SK-N-SH (cell line): ENCODE measurements around the gene THAP7. TPM values are rescaled to one million over a fixed set of nuclear protein-coding genes. Genes with fewer than 3 reads are reported as not detected.

Experiments used
- CTCF ChIA-PET: fragments of 300-600, 350-600 bp; formaldehyde crosslinking; extraction: SDS; loops from one replicate; lab custom pipeline; 2021; lab: Yijun Ruan, JAX
- POLR2A ChIA-PET: fragments of 350-600 bp; sonication (Branson Sonifier 250); formaldehyde crosslinking; extraction: SDS; loops from one replicate; lab custom pipeline; 2020; ENCODE audit warnings: antibody characterized with exemption, inconsistent platforms; lab: Yijun Ruan, JAX
- DNase-seq: peaks from one replicate; pipeline ENCODE4 v3.0.0; 2012
- H2AFZ ChIP-seq: fragments of 200-600 bp; sonication (generic); 2 replicates; pipeline ENCODE4 v1.8.1; 2016; ENCODE audit warnings: antibody characterized with exemption, mild to moderate bottlenecking, low read depth
- H3F3A ChIP-seq: fragments of 200-600 bp; sonication (generic); replicated peaks from 2 replicates; pipeline ENCODE3; 2016; ENCODE audit warnings: antibody characterized with exemption, mild to moderate bottlenecking; ENCODE audit not compliant: insufficient read depth
- H3K27ac ChIP-seq, 2 experiments: fragments of 200-500 bp in 1 of 2; fragments of 200-600 bp in 1 of 2; sonication (Bioruptor generic) in 1 of 2; sonication (generic), shearing (Covaris generic) in 1 of 2; 2 replicates each; pipeline versions ENCODE4 v1.5.1 to v1.6.1; 2014 to 2016; ENCODE audit warnings: low read depth in 2 of 2, inconsistent platforms in 1 of 2, low read length in 1 of 2, mild to moderate bottlenecking in 1 of 2, mixed read lengths in 1 of 2
- H3K27me3 ChIP-seq: fragments of 200-600 bp; sonication (generic), shearing (Covaris generic); 2 replicates; pipeline ENCODE4 v1.6.1; 2016; ENCODE audit warnings: mixed run types; ENCODE audit not compliant: insufficient read depth
- H3K36me3 ChIP-seq, 2 experiments: fragments of 200-500 bp in 1 of 2; fragments of 200-600 bp in 1 of 2; sonication (Bioruptor generic) in 1 of 2; sonication (generic) in 1 of 2; replicated peaks in 1 of 2; 2 replicates each; pipeline versions ENCODE3 to v1.5.1; 2014 to 2016; ENCODE audit warnings: low read length in 1 of 2, mild to moderate bottlenecking in 1 of 2; ENCODE audit not compliant: insufficient read depth in 2 of 2, control insufficient read depth in 1 of 2
- H3K4me1 ChIP-seq, 2 experiments: fragments of 200-500 bp in 1 of 2; fragments of 200-600 bp in 1 of 2; sonication (Bioruptor generic) in 1 of 2; sonication (generic), shearing (Covaris generic) in 1 of 2; 2 replicates each; pipeline versions ENCODE4 v1.5.1 to v1.6.1; 2014 to 2016; ENCODE audit warnings: low read depth in 1 of 2, low read length in 1 of 2, mixed run types in 1 of 2; ENCODE audit not compliant: insufficient read depth in 2 of 2, control insufficient read depth in 1 of 2
- H3K4me2 ChIP-seq: fragments of 200-600 bp; sonication (generic), shearing (Covaris generic); 2 replicates; pipeline ENCODE4 v1.6.1; 2017; ENCODE audit warnings: mixed run types
- H3K4me3 ChIP-seq, 2 experiments: fragments of 200-500 bp in 1 of 2; fragments of 200-600 bp in 1 of 2; sonication (Bioruptor generic) in 1 of 2; sonication (generic), shearing (Covaris generic) in 1 of 2; 2 replicates each; pipeline versions ENCODE4 v1.5.1 to v1.8.1; 2014 to 2016; ENCODE audit warnings: low read depth in 2 of 2, inconsistent platforms in 1 of 2, low read length in 1 of 2, mild to moderate bottlenecking in 1 of 2, mixed read lengths in 1 of 2, moderate library complexity in 1 of 2
- H3K79me2 ChIP-seq: fragments of 200-600 bp; sonication (generic); 2 replicates; pipeline ENCODE4 v1.8.1; 2017; ENCODE audit warnings: mild to moderate bottlenecking; ENCODE audit not compliant: insufficient read depth
- H3K9ac ChIP-seq: fragments of 200-600 bp; sonication (generic); 2 replicates; pipeline ENCODE4 v1.6.1; 2017; ENCODE audit warnings: mixed run types
- H3K9me2 ChIP-seq: fragments of 200-600 bp; sonication (generic); 2 replicates; pipeline ENCODE4 v1.6.1; 2017; ENCODE audit warnings: mixed run types
- H3K9me3 ChIP-seq: fragments of 200-600 bp; sonication (generic); 2 replicates; pipeline ENCODE4 v1.6.1; 2017; ENCODE audit warnings: mixed run types, mild to moderate bottlenecking, moderate library complexity
- H4K20me1 ChIP-seq: fragments of 200-600 bp; sonication (generic); 2 replicates; pipeline ENCODE4 v1.6.1; 2017; ENCODE audit warnings: mild to moderate bottlenecking, mixed run types; ENCODE audit not compliant: insufficient read depth
- ELF1 ChIP-seq: IDR thresholded peaks from 2 replicates; pipeline ENCODE4 v1.4.0; 2012
- EZH2phosphoT487 ChIP-seq: fragments of 200-600 bp; sonication (generic); IDR thresholded peaks from 2 replicates; pipeline ENCODE4 v1.6.1; 2017; ENCODE audit warnings: low read depth, mixed run types, mild to moderate bottlenecking, antibody characterized with exemption, moderate library complexity, borderline replicate concordance
- FOSL2 ChIP-seq: IDR thresholded peaks from 2 replicates; pipeline ENCODE4 v1.4.0; 2012; ENCODE audit warnings: low read depth, mild to moderate bottlenecking, moderate library complexity, borderline replicate concordance
- FOXJ3 ChIP-seq: sonication (generic); formaldehyde crosslinking; IDR thresholded peaks from 2 replicates; pipeline ENCODE4 v1.5.1; 2020; ENCODE audit warnings: mild to moderate bottlenecking, missing genetic modification reagents
- GABPA ChIP-seq: IDR thresholded peaks from 2 replicates; pipeline ENCODE4 v1.4.0; 2012; ENCODE audit warnings: low read depth, mild to moderate bottlenecking
- GATA2 ChIP-seq: sonication (generic); formaldehyde crosslinking; IDR thresholded peaks from 2 replicates; pipeline ENCODE4 v1.5.0; 2020; ENCODE audit warnings: mild to moderate bottlenecking, missing genetic modification reagents
- JUND ChIP-seq: IDR thresholded peaks from 2 replicates; pipeline ENCODE4 v1.4.0; 2012
- MXI1 ChIP-seq: IDR thresholded peaks from 2 replicates; pipeline ENCODE4 v1.6.1; 2012; ENCODE audit warnings: mild to moderate bottlenecking, low read depth, low read length, improper control_type of control experiment
- POLR2AphosphoS5 ChIP-seq: IDR thresholded peaks from 2 replicates; pipeline ENCODE4 v1.6.1; 2012; ENCODE audit warnings: low read depth, low read length
- RAD21 ChIP-seq: IDR thresholded peaks from 2 replicates; pipeline ENCODE4 v1.6.1; 2012; ENCODE audit warnings: mild to moderate bottlenecking, low read length
- RCOR1 ChIP-seq: fragments of 150-350 bp; IDR thresholded peaks from 2 replicates; pipeline ENCODE4 v1.6.1; 2017; ENCODE audit warnings: antibody characterized with exemption, low read length
- RXRA ChIP-seq: IDR thresholded peaks from 2 replicates; pipeline ENCODE4 v1.4.0; 2012; ENCODE audit warnings: low read depth, mild to moderate bottlenecking, borderline replicate concordance
- SIN3A ChIP-seq: IDR thresholded peaks from 2 replicates; pipeline ENCODE4 v1.6.1; 2012; ENCODE audit warnings: low read depth, mild to moderate bottlenecking, low read length, moderate library complexity, borderline replicate concordance
- SMC3 ChIP-seq: IDR thresholded peaks from 2 replicates; pipeline ENCODE4 v1.6.1; 2012; ENCODE audit warnings: low read depth, low read length, improper control_type of control experiment
- TAF1 ChIP-seq: IDR thresholded peaks from 2 replicates; pipeline ENCODE4 v1.6.1; 2012; ENCODE audit warnings: low read depth, mild to moderate bottlenecking, low read length, moderate library complexity, borderline replicate concordance
- ZBTB33 ChIP-seq: IDR thresholded peaks from 2 replicates; pipeline ENCODE4 v1.4.0; 2012; ENCODE audit warnings: low read depth, borderline replicate concordance
- WGBS: methylation state at CpG from one replicate; pipeline ENCODE4 v1.1.6; 2017; ENCODE audit warnings: low lambda C conversion rate; 5-methylcytosine and 5-hydroxymethylcytosine counted together
- polyA plus RNA-seq, 3 experiments: library from polyadenylated mRNA; depleted of rRNA; stranded (reverse); fragments of >200 nt; gene quantifications; 2 replicates each; pipeline ENCODE4 v1.2.3, GENCODE V29; 2012
- TF ChIP-seq, protein P1 (sequence below): fragments of 150-350 bp; IDR thresholded peaks from 2 replicates; pipeline ENCODE4 v1.6.1; 2017; ENCODE audit warnings: antibody characterized with exemption, low read length, low read depth, borderline replicate concordance
- TF ChIP-seq, protein P2 (sequence below): fragments of 150-350 bp; IDR thresholded peaks from 2 replicates; pipeline ENCODE4 v1.6.1; 2016; ENCODE audit warnings: mild to moderate bottlenecking, low read depth, low read length
- TF ChIP-seq, protein P3 (sequence below): IDR thresholded peaks from 2 replicates; pipeline ENCODE4; 2012

The THAP7 gene
- polyA plus RNA-seq, 1 of the 3 experiments (the other 2 are of a cell fraction) = 32.0 TPM

DNA sequence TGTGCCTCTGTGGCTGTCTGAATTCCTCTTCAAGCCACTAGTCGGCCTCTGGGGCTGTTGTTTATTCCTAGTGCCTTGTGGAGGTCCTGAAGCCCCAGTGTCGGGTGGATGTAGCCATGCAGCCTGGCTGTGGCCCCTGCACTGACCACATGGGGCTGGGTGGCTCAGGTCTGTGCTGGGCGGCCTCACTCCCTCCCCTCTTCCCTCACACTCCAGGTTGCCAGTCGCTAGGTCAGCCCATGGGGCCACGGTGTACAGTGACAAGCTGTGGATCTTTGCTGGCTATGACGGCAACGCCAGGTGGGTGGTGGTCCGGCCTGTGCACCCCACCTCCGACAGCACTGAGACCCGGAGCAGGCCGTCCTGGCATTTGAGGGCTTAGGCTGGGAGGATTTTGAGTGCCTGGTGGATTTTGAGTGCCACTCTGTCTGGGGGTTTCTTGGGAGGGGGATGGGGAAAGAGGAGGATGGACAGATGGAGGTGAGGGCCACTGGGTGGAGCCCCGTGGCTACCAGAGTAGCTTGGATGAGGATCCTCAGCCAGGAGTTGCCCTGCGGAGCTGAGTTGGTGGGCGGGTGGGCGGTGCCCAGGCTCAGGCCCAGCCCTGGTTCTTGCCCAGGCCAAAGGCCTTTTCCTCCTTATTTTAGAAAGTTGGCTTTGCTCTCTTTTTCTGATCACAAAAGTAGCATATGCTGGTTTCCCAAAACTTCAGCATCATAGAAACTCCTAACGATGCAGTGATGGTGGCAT is 13.2 kb downstream of the THAP7 start:
- H3K36me3 ChIP-seq = peaks cover 16 to 65% of the 10 kb centered on the region in 2 experiments
- peaks cover under 1 to 1% of the 10 kb centered on the region in 2 experiments; a peak in 1 of 4 replicates for H3K4me1 ChIP-seq
- DNase-seq = no peak
- no peak overlapping the region for H3K4me3 ChIP-seq
- WGBS = 85% methylated on average over 5 of the region's 16 CpGs
- H3K4me2 ChIP-seq = no peak overlapping the region
- H2AFZ ChIP-seq = no peak overlapping the region
- no peaks in the 10 kb centered on the region for H3K9me2 ChIP-seq
- TF ChIP-seq ZBTB33 = no peak
- TF ChIP-seq, protein P1, sequence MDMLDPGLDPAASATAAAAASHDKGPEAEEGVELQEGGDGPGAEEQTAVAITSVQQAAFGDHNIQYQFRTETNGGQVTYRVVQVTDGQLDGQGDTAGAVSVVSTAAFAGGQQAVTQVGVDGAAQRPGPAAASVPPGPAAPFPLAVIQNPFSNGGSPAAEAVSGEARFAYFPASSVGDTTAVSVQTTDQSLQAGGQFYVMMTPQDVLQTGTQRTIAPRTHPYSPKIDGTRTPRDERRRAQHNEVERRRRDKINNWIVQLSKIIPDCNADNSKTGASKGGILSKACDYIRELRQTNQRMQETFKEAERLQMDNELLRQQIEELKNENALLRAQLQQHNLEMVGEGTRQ = no peak
- no peak for TF ChIP-seq SMC3
- no peak for TF ChIP-seq RCOR1
- TF ChIP-seq, protein P2, sequence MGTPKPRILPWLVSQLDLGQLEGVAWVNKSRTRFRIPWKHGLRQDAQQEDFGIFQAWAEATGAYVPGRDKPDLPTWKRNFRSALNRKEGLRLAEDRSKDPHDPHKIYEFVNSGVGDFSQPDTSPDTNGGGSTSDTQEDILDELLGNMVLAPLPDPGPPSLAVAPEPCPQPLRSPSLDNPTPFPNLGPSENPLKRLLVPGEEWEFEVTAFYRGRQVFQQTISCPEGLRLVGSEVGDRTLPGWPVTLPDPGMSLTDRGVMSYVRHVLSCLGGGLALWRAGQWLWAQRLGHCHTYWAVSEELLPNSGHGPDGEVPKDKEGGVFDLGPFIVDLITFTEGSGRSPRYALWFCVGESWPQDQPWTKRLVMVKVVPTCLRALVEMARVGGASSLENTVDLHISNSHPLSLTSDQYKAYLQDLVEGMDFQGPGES = no peak
- no peak for TF ChIP-seq SIN3A
- TF ChIP-seq TAF1 = no peak
- TF ChIP-seq RAD21 = no peak
- no peak for TF ChIP-seq ELF1
- TF ChIP-seq, protein P3, sequence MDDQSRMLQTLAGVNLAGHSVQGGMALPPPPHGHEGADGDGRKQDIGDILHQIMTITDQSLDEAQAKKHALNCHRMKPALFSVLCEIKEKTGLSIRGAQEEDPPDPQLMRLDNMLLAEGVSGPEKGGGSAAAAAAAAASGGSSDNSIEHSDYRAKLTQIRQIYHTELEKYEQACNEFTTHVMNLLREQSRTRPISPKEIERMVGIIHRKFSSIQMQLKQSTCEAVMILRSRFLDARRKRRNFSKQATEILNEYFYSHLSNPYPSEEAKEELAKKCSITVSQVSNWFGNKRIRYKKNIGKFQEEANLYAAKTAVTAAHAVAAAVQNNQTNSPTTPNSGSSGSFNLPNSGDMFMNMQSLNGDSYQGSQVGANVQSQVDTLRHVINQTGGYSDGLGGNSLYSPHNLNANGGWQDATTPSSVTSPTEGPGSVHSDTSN = no peak
- TF ChIP-seq RXRA = no peak
- no peak for TF ChIP-seq FOSL2
- no peak for TF ChIP-seq JUND
- no peak for TF ChIP-seq MXI1
- TF ChIP-seq EZH2phosphoT487 = no peak
- TF ChIP-seq GATA2 (CRISPR knock-in tag) = no peak
- no peak for TF ChIP-seq POLR2AphosphoS5
- no peak for TF ChIP-seq FOXJ3 (CRISPR knock-in tag)
- no peak for TF ChIP-seq GABPA
- TF ChIP-seq, all 33 proteins: peak for 0
- Histone ChIP-seq H4K20me1 (no peaks in the 10 kb centered on the region), H3K79me2 (peaks cover 9% of the 10 kb centered on the region; the same call in 1 of the 2 replicates), H3K9me3 (no peaks in the 10 kb centered on the region), H3K27me3 (no peaks in the 10 kb centered on the region), H3F3A (no peaks in the 10 kb centered on the region), H3K27ac (no peak overlapping the region), H3K9ac (no peak overlapping the region)
- ChIA-PET CTCF (interaction anchor here (1.0 to 2.2 kb wide), 2 partner anchors 12 to 103 kb away, joined by 5 to 6 read pairs; no protein-coding TSS in a partner anchor), POLR2A (interaction anchor here (2.6 kb wide), 1 partner anchor 11 kb away, joined by 18 read pairs; no protein-coding TSS in a partner anchor)
